Gastrocnemius medialis (tissue), 4 donors: ENCODE data around the gene DDX23.

Experiments
- CTCF ChIP-seq, 5 experiments: fragments of 450-650 bp in 3 of 5; fragments of 200-600 bp in 2 of 5; sonication (generic) in 2 of 5; IDR thresholded peaks in 4 of 5; conservative IDR thresholded peaks in 1 of 5; 1 replicate in 4 of 5; 2 replicates in 1 of 5; pipeline ENCODE4 v1.5.1; 2016 to 2019; ENCODE audit warnings: antibody characterized with exemption in 5 of 5, mild to moderate bottlenecking in 3 of 5, moderate library complexity in 3 of 5
- POLR2A ChIP-seq, 2 donors: fragments of 450-650 bp; IDR thresholded peaks; one replicate each; pipeline ENCODE4 v1.6.1; 2017; ENCODE audit warnings: antibody characterized with exemption in 2 of 2, mild to moderate bottlenecking in 2 of 2, moderate library complexity in 2 of 2

GRCh38 chr12:48894271-48894670 is 42.3 kb upstream of the DDX23 start:
- no peak for TF ChIP-seq CTCF (IDR thresholded peaks at IDR 0.05 in 4 of 5, conservative IDR thresholded peaks at IDR 0.05 in 1 of 5)
- no peak for TF ChIP-seq POLR2A (IDR thresholded peaks at IDR 0.05)
